HPDE6-E6E7 (cell line): ENCODE data around the gene MTM1.

Experiments used
- DNase-seq: peaks from one replicate; pipeline ENCODE4 v3.0.0; 2011; ENCODE audit warnings: missing footprints; ENCODE audit errors: extremely low spot score

Gene MTM1

GRCh38 chrX:150663073-150663472, 94.7 kb downstream of the MTM1 start:
- DNase-seq, result no peak

DNA sequence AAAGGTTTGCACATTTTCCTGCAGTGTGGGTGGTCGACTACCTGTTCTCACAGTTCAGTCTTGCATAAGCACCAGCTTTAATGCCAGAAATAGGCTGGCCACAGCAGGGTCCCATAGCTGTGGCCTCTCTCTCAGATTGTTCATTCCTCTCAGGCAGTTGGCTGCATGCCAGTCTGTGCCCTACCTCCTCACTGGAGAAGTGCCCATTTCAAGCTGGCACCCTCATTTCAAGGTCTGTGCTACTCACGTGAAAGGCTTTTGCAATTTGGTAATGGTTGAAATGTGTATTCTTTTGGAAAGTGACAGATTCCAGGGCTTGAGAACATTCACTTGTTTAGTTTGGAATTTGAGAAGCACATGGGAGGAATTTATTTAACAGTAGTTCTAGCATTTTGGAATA, 95.9 kb downstream of the MTM1 start:
- DNase-seq, result no peak

DNA sequence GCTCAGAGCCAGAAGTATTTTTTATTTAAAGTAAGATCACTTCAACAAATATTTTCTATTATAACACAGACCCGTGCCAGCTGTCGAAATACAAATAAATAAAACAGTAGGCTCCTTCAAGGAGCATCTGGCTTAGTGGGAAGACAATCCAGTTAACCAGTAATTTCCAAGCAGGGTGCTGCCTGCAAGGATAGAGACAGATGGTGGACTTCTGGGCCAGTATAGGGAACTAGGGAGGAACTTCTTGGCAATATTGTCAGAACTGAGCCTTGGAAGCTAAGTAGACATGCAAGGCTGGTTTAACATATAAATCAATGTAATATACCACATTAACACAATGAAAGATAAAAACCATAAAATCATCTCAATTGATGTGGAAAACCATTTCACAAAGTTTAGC, 107.8 kb downstream of the MTM1 start:
- DNase-seq, result no peak

- peak; percentile 70 for DNase-seq
Measured at GRCh38 chrX:150680974-150681373, 112.6 kb downstream of the MTM1 start.

DNA sequence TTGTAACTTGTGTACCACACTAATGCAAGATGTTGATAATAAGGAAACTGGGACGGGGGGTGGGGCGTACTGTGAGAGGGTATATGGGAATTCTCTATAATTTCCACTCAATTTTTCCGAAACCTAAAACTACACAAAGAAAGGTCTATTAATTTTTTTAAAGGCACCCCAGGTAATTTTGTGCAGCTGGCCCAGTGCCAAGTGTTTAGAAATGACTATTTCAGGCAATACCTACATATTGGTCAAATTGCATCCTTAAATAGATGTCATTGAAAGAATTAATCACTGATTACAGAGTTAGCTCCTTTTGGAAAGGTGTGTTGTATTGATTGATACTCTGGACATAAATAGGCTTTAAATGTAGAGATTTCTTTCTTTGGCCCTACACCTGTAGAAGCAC, 114.7 kb downstream of the MTM1 start:
- no peak for DNase-seq

- DNase-seq, result no peak
Measured at GRCh38 chrX:150683536-150684146, 115.2 kb downstream of the MTM1 start.

DNA sequence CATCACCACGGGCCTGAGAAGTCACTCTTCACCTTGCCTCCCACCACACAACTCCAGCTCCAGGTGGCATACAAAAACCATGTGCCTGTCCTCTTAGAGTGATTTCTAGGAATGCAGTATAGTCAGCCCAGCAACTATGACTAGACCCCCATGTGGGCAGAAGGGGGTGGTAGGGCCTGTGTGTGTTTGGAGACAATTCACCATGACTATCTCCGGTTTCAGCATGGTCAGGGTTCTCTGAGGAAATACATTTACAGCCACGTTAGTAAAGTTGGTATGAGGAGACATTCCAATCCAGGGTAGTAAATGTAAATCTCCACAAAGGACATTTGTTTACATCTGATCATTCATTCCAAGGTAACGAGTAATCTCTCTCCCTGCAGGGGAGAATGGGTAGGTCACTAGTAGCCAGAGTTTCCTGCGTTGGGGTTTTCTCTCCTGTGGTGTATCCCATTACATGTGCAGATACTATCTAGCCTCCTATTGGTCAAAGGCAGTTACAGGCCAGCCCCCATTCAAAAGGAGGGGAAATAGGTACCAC, 120.6 kb downstream of the MTM1 start:
- DNase-seq, result peak; percentile 90

GRCh38 chrX:150690126-150690525, 121.7 kb downstream of the MTM1 start:
- DNase-seq, result peak; percentile 71

- DNase-seq, result no peak
Measured at GRCh38 chrX:150692296-150692695, 123.9 kb downstream of the MTM1 start.

GRCh38 chrX:150692831-150693724, 124.7 kb downstream of the MTM1 start, which contains the start of gene MTMR1:
Gene MTMR1, plus strand, starts transcription at chrX:150693396. Its CDS starts 135 bp downstream, at chrX:150693531.
- DNase-seq, result no peak

- peak; percentile 86 for DNase-seq
Measured at GRCh38 chrX:150693725-150694574, 125.5 kb downstream of the MTM1 start.

- DNase-seq, result no peak
Measured at GRCh38 chrX:150694738-150695410, 126.5 kb downstream of the MTM1 start.

DNA sequence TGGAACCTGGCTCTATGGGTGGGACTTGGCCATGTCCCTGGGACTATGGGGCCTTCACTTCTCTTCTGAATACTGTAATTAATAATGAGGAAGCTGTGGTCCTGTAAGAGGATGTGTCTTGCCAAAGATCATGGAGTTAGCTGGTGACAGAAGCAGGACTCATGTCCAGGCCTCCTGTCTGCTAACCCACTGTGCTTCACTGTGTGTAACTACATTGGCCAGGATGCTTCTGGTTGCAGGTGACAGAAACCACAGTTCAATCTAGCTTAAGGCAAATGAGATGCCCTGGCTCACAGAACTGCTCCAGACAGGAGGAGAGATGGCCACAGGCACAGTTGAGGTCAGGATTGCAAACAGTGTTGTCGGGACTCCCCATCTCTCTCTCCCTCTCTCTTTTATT, 127.9 kb downstream of the MTM1 start:
- no peak for DNase-seq

GRCh38 chrX:150696866-150697265, 128.4 kb downstream of the MTM1 start:
- no peak for DNase-seq

DNA sequence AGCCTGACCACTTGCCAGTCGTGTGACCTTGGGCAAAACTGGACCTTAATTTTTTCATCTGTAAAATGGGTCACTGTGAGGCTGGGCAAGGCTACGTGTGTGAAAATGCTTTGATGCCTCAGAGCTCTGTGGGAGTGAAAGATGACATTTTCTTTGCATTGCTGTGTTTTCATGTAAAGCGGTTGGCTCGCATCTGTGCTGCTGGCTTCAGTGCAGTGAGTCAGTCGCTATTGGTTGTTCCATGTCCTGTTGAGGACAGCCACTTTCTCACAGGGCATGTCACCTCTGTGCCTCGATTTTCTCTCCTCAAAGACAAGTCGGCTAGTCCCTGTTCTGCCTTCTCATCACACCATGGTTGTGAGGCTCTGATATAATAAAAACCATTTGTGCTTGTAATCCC, 129.2 kb downstream of the MTM1 start:
- DNase-seq, result no peak

DNA sequence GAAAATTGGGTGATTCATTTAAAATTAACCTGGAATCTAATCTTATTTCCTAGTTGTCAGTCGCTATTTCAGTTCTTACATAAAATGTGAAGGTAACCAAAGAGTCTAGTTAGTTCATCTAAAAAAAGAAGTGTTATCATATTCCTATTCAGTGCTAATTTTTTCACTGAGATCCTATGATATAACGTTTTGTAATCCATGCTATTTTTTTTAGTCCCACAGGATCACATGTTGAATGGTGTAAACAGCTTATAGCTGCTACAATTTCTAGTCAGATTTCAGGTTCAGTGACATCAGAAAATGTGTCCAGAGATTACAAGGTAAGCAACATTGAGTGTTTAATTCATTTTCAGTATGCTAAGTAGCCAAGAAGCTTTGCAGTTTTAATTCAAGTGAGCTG, 130.6 kb downstream of the MTM1 start:
- DNase-seq, result no peak

DNA sequence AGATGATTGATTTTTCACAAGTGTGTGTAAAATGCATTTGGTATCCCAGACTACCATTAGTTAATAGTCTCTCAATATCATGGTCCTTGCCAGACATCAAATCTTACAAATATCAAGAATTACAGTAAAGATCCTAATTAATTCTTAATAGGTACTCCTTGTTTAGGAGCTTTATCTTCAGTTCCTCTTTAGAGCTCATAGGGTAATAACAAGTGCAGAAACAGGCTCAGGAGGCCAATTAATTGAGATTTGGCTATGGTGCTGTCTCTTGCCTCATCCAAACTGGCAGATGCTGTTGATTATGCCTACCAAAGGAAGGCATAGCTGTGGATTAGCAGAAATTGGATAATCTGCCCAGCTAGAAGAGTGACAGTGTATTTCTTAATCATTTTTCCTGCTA, 131.7 kb downstream of the MTM1 start:
- DNase-seq, result no peak

- no peak for DNase-seq
Measured at GRCh38 chrX:150701377-150701776, 133.0 kb downstream of the MTM1 start.

- no peak for DNase-seq
Measured at GRCh38 chrX:150702966-150703694, 134.7 kb downstream of the MTM1 start.

- DNase-seq, result no peak
Measured at GRCh38 chrX:150703695-150703974, 135.2 kb downstream of the MTM1 start.

GRCh38 chrX:150704030-150704613, 135.7 kb downstream of the MTM1 start:
- no peak for DNase-seq
